Measurements from ENCODE around the gene RANBP3.

- no peak for TF ChIP-seq CTCF (IDR thresholded peaks at IDR 0.05 in 2 of 3, conservative IDR thresholded peaks at IDR 0.05 in 1 of 3; ENCODE audit: borderline replicate concordance in 1 of 3, insufficient read depth in 1 of 3, low read depth in 2 of 3, low read length in 2 of 3)
- no peak for TF ChIP-seq POLR2A (IDR thresholded peaks at IDR 0.05; ENCODE audit: borderline replicate concordance, extremely low read depth, insufficient read depth, insufficient read length)
- no peak for TF ChIP-seq CEBPB (IDR thresholded peaks at IDR 0.05; ENCODE audit: low read depth)
- TF ChIP-seq ZFX (IDR thresholded peaks at IDR 0.05) = no peak
- TF ChIP-seq SP1 (IDR thresholded peaks at IDR 0.05; ENCODE audit: low read depth) = no peak
Measured at GRCh38 chr19:5966941-5967340, 11.0 kb downstream of the RANBP3 start.

Measured in HCT116 (cell line).